HG03097 (cell line): ENCODE data around the gene SH3BP2.

Source experiments
- ATAC-seq: cut with Tn5 transposase; IDR thresholded peaks from one replicate; pipeline ENCODE4 v1.9.1; 2021; ENCODE audit not compliant: unreplicated experiment, low FRiP score

Gene SH3BP2

DNA sequence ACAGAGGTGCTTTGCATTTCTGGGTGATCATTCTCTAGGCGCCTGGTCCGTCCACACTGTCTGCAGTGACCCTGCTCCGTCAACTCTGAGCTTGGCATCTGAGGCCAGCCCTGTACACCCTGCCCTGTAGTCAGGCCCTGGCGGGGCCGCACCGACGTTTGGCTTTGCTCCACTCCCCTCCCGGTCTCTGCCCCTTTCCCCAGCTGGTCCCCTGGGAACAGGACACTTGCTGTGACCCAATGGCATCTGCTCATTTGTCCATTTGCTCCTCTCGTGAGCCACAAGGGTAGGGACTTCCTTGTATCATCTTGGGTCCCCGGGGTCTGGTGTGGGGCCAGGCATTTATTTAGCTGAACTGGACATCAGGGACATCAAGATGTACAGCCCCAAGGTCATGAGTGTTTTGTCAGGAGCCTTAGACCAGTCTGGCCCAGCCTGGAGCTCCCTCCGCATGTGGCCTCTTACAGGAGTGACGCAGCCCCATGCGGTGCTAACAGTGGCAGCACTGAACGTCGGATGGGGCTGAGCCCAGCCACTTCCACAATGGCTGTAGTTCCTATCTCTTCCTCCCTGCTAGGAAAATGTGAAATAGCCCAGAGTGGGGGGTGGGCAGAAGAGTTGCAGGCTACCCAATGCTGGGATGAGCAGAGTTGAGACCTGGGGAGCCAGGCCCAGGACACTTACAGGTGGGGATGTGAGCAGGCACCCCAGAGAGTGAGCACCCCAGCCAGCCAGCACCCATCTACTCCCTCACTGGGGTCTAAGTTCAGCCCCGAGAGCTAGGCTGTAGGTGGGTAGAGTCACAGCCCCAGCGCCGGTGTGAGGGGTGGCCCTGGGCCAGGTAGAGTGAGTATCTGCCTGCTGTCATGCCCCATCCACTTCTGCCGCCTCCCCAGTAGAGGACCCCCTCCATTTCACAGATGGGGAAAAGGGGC, 2.0 kb upstream of the SH3BP2 start:
- no peak for ATAC-seq

DNA sequence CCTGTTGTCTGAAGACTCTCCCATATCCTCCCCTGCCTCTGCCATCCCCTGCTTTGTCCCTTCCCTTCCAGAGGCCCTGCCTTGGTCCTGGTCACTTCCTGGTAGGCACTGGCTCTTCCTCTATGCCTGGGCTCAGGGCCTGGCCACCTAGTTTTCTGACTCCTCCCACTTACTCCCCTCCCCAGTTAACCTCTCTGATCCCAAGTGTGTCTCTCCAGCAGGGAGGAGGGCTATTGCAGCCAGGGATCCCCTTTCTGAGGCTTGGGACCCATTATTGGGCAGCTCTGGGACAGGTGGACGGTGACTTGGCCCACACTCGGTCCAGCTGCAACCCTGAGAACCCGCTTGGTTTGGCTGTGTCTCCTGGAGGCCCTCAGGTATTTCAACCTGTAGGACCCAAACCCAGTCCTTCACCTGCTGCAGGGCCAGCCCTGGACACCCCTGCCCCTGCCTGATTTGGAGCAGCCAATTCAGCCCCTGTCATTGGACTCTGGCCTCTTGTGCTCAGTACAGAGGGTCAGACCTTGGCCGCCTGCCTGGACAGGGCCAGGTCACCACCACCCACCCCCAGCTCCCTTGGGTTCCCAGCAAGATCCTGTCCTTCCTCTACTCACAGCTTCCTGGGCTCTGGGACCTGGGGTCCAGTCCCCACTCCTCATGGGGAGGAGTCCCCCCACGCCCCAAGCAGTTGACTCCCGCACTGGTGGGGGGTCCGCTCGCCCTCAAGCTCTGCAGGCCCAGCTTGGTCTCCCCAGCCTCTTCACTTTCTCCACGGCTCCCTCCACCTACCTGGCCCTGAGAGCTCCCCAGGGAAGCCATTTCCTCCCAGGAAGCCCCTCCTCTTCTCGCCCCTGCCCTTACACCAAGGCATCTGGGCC, 1.1 kb upstream of the SH3BP2 start:
- no peak for ATAC-seq

DNA sequence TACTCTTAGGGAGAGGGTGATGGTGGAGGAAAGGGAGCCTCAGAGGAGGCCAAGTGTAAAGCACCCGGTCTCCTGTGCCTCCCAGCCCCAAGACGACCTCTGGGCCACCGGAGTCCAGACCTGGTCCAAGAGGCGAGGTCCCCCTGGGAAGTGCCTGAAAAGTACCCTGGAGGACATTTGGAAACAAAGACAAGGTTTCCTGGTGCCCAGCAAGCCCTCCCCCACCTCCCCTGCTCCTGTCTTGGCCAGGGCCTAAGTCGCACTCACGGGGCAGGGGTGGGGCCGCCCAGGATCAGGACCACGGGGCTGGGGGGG, 532 bp upstream of the SH3BP2 start:
- ATAC-seq, result no peak

DNA sequence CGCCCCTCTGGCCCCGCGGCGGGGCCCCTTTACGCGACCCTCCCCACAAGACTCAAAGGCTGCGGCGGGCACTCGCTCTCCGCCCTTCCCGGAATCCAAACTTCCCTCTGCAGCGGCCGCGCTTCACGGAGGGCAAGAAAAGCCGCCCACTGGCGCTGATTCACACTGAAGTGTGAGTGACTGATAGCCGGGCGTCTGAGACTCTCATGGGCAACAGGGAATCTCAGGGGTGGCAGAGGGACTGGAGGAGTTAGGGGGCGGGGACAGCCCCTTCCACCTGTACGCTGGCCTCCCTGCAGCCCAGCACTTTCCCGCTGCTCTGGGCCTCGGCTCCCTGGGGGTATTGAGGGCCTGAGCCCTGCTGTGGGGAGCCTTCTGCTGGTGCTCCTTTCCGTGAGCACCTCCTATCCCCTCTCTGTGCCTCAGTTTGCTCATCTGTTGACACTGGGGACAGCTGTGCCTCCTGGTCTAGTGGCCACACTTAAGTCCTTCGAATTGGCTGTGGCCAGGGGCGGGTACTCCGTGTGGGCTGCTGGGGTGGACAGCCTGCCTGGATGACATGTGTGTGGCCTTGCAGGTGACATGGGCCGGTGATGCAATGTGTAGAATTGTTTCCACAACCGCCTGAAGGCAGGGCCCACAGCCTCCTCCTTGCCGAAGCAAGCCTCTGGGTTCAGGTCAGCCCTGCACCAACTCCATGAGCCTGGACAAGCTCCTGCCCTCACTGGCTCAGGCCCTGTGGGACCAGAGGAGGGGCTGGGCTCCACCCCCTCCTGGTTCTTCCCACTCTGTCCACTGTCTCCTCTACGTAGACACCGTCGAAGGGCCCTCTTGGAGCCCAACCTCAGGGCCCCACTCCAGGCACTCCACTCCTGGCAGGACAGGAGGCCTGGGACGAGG, 951 bp downstream of the SH3BP2 start:
- no peak for ATAC-seq

DNA sequence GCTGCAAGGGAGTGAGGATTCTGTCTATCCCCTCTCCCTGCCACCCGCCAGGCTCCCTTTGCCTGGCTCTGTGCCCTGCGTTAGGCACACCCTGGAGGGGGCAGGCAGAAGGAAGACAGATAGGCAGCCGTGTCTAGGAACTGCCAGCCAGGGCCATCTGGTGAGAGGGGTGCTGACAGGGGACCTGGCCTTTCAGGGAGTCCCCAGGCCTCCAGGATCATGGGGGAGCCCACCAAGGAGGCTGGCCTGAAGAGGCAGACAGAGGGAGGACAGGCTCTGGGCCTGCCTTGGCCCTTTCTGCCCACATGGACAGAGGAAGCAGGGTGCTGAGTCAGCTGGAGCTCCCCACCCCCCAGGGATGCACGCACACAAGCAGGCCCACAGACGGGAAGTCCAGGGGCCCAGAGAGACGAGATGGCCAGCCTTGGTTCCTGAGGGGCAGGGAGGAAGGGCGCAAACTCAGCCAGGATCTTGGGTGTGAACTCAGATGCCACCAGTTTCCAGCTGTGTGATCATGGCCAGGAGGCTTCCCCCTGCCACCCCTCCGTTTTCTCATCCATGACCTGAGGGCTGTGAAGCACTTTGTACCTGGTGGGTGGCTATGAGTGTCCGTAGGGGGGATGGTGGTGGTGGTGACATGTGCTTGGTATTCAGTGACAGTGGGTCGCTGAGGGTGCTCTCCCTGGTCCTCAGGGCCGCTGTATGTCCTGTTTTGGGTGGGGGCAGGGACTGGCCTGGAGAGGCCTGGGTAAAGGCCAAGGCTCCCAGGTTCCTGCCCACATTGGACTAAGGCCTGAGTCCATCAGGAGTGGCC, 1.8 kb downstream of the SH3BP2 start:
- no peak for ATAC-seq

DNA sequence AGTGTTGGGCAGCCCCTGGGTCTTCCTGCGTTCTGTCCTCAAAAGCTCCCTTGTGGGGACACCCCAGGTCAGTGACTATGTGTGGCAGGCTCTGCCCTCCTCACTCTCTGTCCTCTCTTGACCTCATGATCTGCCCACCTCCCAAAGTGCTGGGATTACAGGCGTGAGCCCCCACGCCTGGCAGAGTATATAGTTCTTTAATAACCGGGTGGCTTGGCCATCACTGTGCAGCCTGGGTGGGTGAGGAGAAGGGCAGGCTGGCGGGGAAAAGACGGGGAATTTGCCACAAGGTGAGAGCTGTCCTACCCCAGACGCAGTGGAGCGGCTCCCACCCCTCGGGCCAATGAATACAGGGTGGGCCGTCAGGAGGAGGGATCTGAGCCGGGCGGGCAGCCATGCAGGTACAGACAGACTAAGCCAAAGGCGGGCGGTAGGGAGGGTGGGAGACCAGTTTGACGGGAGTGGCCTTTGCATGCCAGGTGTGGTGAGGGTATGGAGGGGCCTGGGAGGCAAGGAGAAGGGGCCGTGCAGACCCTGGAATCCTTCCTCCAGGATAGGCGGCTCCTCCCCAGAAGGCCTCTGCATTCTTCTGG, 2.5 kb downstream of the SH3BP2 start:
- no peak for ATAC-seq

DNA sequence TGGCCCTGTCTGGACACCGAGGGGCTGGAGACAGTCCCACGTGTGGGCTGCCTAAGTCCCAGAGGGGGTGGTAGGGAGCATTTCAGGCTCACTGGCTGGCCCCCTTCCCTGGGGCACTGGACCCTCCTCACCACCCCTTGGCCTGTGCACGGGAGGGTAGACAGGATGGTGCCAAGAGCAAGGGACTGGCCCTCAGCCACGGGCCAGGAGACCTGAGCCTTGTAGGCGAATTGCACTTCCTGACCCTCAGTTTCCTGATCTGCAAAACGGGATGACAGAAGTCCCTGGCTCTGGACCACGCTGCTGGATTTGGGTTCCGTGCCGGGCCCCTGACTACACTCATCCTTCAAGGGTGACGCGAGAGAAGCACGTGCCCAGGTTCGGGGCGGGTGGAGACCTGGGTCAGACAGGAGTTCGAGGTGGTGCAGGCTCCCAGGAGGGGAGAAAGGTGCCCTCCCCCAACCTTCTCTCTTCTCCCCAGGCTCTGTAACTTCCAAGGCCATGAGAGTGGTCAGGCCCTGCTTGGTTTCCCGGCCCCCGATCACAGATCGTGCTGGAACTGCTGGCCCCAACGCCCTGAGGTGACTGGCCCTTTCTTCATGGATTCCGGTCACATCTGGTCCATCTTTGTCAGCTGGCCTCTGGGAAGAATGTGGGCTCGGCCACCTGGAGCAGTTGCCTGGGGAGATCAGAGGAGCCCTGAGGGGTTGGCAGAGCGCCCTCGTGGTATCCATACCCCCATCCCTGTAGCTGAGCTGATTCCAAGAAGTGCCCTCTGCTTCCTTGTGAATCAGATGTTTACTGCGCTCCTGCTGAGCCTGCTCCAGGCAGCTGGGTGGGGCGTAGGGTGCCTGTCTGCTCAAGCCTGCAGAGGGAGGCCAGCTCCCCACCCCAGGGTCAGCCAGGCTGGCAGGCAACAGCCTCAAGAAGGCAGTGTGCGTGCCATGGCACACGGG, 3.3 kb downstream of the SH3BP2 start:
- ATAC-seq, result no peak

DNA sequence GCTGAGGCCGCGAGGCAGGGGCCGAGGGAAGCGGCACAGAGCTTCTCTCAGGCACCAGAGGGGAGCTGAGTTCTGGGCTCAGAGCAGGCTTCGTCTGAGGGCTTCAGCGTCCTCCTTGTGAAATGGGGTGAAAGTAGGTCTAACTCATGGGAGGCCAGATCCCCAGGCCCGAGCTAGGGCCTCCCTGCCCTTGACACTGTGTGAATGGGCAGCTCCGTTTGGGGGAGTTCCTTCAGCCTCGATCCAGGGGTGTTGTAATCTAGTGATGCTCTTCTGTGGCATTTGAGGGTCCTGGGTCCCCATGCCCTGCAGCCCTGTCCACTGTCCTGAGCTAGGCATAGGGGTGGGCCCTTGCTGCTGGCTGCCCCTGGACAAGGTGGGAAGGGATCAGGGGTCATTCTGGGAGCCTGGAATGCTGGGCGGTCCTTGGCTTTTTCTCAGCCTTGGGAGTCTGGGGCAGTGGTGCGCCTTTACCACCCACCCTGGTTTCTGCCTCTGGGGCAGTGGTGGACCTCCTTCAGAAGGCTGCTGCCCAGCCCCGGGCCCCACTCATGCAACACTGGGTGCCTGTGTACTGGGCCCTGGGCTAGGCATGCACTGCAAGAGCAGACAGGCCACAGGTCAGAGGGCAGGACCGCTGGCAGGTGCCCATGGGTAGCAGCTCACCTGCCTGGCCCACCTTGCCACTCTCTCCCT, 4.1 kb downstream of the SH3BP2 start:
- ATAC-seq, result no peak

DNA sequence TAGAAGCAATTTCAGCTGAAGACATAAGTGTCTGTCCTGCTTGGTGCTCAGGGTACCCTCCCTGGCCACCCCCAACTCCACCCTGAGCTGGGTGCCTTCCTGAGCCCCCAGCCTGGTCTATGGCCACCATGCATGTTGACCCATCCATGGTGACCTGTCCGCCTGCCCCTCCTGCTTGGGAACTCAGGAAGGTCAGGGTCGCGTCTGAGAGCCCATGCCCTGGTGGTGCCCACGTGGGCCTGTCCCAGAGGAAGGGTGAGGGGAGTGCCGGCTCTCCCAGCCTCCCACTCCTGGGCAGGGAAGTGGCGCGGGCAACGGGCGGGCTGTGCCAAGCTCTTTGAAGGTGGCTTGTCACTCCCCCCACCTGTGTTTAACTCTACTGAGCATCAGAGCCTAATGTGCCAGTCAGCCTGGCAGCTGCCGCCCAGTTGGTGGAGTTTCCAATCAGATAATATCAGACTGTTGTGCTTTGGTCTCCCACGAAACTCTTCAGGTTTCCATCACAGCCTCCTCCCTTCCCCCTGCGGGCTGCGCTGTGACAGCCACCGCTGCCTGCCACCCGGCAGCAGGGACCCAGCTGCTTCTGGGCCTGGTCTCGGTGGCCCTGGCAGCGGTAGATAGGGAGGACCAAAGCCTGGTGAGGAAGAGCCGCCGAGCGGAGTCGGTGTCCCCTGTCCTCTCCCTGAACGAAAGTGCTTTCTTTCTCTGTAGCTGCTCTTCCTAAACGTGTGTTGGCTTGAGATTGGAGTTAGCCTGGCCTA, 4.8 kb downstream of the SH3BP2 start:
- no peak for ATAC-seq

DNA sequence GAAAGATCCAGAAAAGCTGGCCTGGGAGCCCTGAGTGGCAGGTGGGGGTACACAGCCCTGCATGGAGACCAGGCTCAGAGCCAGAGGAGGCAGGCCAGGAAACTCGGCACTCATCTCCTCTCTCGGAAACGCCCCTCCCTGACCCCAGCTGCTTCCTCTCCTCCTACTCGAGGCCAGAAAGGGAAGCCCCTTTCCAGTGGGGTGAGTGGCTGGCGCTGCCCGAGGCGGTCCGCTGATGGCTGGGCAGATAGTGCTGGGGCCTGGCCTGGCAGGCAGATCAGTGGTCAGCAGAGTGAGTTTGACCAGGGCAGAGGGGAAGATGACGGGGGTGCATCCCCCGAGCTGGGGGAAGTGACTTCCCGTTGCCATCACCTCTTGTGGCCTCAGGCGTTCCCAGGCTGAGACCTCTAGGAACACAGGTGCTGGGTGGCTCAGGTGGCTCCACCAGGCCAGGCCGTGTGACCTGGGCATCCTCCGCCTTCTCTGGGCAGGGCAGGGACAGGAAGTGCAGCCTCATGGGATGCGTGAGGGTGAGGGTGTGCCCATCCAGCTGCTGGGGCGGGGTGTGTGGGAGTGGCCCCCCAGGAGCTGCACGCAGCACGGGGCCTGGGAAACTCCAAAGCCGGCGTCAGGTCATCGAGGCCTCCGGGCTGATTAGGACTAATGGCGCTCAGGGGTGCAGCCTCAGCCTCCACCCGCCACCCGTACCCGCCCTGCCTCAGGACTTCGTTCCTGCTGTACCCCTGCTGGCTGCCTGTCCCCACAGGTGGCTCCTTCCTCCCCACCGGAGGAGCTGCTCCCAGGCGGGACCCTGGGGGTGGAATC, 5.7 kb downstream of the SH3BP2 start:
- no peak for ATAC-seq

DNA sequence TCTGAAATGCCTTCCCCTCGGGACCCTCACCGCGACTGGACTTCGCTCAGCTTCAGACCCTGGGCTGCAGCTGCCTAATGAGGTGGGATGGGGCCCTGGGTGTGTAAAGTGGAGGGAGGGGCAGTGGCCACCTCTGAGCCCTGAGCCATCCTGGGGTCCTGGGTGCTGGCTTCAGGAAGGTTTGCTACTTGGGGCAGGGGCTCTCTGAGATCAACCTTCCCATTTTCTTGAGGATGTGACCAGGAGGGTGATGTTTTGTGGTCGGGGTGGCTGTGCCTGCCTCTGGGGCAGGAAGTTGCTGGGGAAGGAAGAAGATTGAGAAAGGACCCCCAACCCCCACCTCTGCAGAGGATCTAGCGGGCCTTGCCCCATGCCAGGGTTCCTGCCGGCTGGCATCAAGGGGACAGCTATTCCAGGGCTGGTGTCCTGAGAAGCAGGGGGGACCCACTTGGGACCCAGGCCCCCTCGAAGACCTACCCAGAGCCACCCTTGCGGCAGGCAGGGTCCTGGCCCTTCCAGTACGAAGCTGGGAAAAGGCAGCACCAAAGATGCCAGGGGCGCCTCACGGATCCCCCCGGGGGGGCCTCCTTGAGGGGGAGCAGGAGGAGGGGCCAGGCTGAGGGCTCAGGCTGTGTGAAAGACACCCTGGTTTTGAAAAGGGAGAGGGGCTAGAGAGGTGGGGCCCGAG, 6.5 kb downstream of the SH3BP2 start:
- no peak for ATAC-seq

DNA sequence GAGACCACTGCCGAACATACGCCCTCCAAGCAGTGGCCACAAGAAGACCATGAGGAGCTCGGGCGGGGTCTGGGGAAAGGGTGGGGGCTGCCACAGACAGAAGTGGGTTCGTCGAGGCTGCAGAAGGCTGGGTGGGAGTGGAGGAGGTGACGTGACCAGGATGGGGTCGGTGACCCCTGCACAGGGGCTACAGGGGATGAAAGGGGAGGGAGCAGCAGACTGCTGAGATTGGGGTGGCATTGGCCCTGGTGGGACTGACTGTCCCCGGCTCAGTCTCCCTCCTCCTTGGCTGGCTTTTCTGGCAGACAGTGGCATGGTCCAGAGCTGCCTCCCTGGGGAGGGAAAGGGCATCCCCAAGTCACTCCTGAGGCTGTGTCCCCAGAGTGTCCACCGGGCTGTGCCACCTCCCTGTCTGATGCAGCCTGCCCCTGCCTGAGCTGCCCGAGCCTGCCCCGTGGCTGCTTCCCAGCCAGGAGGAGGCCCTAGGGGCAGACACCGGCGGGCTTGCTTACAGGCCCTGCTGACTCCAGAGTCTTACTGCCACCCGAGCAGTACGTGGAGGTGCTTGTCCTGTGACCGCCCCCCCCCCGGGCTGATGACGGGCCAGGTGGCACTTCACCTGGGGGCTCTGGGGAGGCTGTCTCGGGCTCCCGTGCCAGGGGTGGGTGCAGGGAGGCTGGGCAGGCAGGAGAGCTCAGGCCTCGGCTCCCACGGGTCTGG, 7.2 kb downstream of the SH3BP2 start:
- no peak for ATAC-seq

DNA sequence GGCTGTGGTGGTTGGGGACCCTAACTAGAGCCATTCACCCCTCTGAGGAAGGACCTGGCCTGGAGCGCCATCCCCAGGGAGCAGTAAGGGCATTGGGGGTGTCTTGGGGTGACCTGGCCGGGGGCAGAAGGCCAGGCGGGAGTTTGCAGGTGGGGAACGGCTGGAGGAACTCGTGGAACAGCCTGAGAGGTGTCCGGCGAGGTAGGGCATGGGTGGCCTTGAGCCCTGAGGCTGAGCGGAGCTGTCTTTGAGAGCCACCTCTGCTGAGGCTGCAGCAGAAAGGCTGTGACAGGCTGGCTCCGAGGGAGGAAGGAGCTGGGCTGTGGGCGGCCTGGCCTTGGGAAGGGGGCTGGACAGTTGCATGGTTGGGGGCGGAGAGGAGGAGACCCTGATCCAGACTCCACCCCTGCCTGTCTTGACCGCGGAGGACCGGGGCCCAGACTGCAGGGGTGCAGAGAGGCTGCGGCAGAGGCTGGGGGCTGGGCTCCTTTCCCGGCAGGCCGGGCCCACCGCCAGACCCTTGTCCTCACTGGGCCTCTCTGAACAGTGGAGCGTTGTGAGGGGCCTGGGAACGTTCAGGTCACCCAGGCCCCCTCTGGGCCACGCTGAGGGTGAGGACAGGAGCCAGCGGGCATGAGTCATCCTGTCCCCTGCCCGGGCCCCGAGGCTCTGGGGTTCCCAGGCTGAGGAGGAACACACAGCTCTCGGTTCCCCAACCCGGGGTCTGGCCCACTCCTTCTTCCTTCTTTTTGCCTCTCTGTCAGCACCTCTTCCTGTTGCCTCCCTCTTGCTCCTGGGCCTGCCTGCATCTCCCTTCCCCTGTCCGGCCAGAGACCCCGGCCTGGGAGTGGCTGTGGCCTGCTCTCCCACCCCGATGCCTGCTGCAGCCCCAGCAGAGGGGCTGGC, 8.1 kb downstream of the SH3BP2 start:
- no peak for ATAC-seq
